Ishikawa (cell line): Measurements from ENCODE around the gene TRIM2.

Experiments
- CEBPB ChIP-seq: IDR thresholded peaks from 2 replicates; pipeline ENCODE4 v1.6.1; 2012
- CREB1 ChIP-seq: IDR thresholded peaks from 2 replicates; pipeline ENCODE4 v1.6.1; 2012; ENCODE audit warnings: low read depth
- EGR1 ChIP-seq: IDR thresholded peaks from 2 replicates; pipeline ENCODE4 v1.6.1; 2012
- EP300 ChIP-seq: IDR thresholded peaks from 2 replicates; pipeline ENCODE4 v1.6.1; 2012; ENCODE audit warnings: borderline replicate concordance
- FOXM1 ChIP-seq: IDR thresholded peaks from 2 replicates; pipeline ENCODE4 v1.6.1; 2012; ENCODE audit warnings: low read depth, borderline replicate concordance
- NFIC ChIP-seq: IDR thresholded peaks from 2 replicates; pipeline ENCODE4 v1.6.1; 2012
- RAD21 ChIP-seq: IDR thresholded peaks from 2 replicates; pipeline ENCODE4 v1.6.1; 2012; ENCODE audit warnings: low read depth
- TAF1 ChIP-seq: IDR thresholded peaks from 2 replicates; pipeline ENCODE4 v1.6.1; 2012; ENCODE audit warnings: low read depth, mild to moderate bottlenecking
- TCF12 ChIP-seq: IDR thresholded peaks from 2 replicates; pipeline ENCODE4 v1.6.1; 2012; ENCODE audit warnings: low read depth
- TEAD4 ChIP-seq: IDR thresholded peaks from 2 replicates; pipeline ENCODE4 v1.6.1; 2012
- YY1 ChIP-seq: IDR thresholded peaks from 2 replicates; pipeline ENCODE4 v1.6.1; 2012; ENCODE audit warnings: low read depth
- ZBTB7A ChIP-seq: IDR thresholded peaks from 2 replicates; pipeline ENCODE4 v1.6.1; 2012; ENCODE audit warnings: low read depth
- TF ChIP-seq, protein P1 (sequence below): IDR thresholded peaks from 2 replicates; pipeline ENCODE4 v1.6.1; 2012
- TF ChIP-seq, protein P2 (sequence below): IDR thresholded peaks from 2 replicates; pipeline ENCODE4 v1.6.1; 2012; ENCODE audit warnings: low read depth, mild to moderate bottlenecking
- TF ChIP-seq, protein P3 (sequence below): IDR thresholded peaks from 2 replicates; pipeline ENCODE4 v1.6.1; 2012

The TRIM2 gene

GRCh38 chr4:153273751-153274150, 69.5 kb downstream of the TRIM2 start:
- no peak for TF ChIP-seq EGR1
- TF ChIP-seq, protein P1, sequence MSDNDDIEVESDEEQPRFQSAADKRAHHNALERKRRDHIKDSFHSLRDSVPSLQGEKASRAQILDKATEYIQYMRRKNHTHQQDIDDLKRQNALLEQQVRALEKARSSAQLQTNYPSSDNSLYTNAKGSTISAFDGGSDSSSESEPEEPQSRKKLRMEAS: no peak
- TF ChIP-seq, protein P2, sequence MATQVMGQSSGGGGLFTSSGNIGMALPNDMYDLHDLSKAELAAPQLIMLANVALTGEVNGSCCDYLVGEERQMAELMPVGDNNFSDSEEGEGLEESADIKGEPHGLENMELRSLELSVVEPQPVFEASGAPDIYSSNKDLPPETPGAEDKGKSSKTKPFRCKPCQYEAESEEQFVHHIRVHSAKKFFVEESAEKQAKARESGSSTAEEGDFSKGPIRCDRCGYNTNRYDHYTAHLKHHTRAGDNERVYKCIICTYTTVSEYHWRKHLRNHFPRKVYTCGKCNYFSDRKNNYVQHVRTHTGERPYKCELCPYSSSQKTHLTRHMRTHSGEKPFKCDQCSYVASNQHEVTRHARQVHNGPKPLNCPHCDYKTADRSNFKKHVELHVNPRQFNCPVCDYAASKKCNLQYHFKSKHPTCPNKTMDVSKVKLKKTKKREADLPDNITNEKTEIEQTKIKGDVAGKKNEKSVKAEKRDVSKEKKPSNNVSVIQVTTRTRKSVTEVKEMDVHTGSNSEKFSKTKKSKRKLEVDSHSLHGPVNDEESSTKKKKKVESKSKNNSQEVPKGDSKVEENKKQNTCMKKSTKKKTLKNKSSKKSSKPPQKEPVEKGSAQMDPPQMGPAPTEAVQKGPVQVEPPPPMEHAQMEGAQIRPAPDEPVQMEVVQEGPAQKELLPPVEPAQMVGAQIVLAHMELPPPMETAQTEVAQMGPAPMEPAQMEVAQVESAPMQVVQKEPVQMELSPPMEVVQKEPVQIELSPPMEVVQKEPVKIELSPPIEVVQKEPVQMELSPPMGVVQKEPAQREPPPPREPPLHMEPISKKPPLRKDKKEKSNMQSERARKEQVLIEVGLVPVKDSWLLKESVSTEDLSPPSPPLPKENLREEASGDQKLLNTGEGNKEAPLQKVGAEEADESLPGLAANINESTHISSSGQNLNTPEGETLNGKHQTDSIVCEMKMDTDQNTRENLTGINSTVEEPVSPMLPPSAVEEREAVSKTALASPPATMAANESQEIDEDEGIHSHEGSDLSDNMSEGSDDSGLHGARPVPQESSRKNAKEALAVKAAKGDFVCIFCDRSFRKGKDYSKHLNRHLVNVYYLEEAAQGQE: no peak
- TF ChIP-seq NFIC: no peak
- no peak for TF ChIP-seq TAF1
- TF ChIP-seq CEBPB: no peak
- TF ChIP-seq TCF12: no peak
- no peak for TF ChIP-seq TEAD4
- no peak for TF ChIP-seq ZBTB7A
- TF ChIP-seq FOXM1: no peak
- TF ChIP-seq YY1: no peak
- TF ChIP-seq RAD21: no peak
- TF ChIP-seq CREB1: no peak
- no peak for TF ChIP-seq EP300
- TF ChIP-seq, protein P3, sequence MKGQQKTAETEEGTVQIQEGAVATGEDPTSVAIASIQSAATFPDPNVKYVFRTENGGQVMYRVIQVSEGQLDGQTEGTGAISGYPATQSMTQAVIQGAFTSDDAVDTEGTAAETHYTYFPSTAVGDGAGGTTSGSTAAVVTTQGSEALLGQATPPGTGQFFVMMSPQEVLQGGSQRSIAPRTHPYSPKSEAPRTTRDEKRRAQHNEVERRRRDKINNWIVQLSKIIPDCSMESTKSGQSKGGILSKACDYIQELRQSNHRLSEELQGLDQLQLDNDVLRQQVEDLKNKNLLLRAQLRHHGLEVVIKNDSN: no peak

DNA sequence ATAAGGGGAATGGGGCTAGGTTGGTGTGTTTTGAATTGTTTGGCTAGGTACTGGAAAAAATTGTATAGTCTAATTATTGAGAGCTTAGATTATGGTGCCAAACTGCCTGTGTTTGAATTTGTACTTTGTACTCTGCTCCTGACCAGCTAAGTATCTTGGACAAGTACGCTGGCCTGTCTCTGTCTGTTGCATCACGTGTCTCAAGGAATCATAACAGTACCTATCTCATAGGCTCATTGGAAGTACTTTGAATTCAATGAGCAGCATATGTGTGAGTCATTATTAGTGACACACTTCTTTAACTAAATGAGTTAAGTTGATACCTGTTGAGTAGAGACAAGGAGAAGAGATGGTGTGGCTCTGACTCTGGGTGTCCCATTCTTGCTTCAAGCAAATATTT, 70.7 kb downstream of the TRIM2 start:
- TF ChIP-seq FOXM1 (no peak), EP300 (no peak), RAD21 (no peak), NFIC (no peak), EGR1 (no peak), TAF1 (no peak), ZBTB7A (no peak), CREB1 (no peak), CEBPB (no peak)
- TF ChIP-seq, protein P2: no peak
- TF ChIP-seq, protein P3: no peak
- TF ChIP-seq, protein P1: no peak

DNA sequence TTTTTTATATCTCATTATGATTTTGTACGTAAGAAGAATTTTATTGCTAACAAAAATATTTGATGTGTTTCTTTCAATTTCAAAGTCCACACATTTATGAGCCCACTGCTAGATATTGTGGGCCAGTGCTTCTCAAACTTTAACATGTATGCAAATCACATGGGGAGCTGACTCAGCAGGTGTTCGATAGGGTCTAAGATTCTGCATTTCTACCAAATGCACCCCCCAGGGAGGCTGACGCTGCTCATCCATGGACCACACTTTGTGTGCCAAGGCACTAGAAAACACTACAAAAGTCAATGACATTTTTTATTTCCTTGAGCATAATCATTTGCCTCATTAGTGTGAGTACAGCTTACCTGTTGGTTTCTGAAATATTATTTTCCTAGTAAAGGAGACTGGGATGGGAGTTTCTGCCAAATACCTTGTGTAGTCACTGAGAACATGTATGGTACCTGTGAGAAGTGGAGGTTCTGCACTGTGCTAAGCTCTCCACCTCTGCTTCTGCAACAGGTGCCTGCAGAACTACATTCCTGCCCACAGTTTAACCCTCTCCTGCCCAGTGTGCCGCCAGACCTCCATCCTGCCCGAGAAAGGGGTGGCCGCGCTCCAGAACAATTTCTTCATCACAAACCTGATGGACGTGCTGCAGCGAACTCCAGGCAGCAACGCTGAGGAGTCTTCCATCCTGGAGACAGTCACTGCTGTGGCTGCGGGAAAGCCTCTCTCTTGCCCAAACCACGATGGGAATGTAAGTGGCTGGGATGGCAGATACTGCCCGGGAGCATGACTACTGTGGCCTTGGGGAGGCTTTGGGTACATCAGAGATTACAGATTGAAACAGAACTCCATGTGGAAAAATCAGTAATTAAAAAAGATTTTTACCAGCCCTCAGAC, 71.4 kb downstream of the TRIM2 start:
- TF ChIP-seq, protein P2: no peak
- TF ChIP-seq EGR1 (no peak), EP300 (no peak), CEBPB (no peak), CREB1 (no peak), FOXM1 (no peak), ZBTB7A (no peak), TEAD4 (no peak), TAF1 (no peak)
- TF ChIP-seq, protein P1: no peak
- TF ChIP-seq, protein P3: no peak

DNA sequence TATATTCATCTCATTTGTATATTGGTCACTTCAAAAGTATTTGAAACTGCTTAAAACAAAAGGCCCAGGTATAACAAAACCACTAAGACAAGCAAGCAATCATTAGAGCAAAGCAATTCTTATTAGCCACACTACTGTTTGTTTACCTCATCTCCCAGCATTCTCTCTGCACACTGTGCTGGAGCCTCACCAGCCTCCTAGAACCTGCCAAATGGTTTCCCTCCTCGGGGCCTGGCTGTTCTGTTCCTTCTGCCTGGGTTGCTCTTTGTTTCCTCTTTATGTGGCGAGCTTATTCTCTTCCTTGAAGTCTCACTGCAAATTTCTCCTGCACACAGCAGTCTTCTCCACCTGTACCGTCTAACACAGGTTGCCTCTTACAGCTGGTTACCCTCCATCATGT, 72.7 kb downstream of the TRIM2 start:
- no peak for TF ChIP-seq TCF12
- TF ChIP-seq ZBTB7A: no peak
- no peak for TF ChIP-seq EGR1
- TF ChIP-seq YY1: no peak
- TF ChIP-seq RAD21: no peak
- TF ChIP-seq FOXM1: no peak
- TF ChIP-seq, protein P2: no peak
- TF ChIP-seq, protein P3: no peak
